Large intestine (tissue), 12 donors: ENCODE results near the gene MSANTD4. TPM values are rescaled to one million over a fixed set of nuclear protein-coding genes. Genes with fewer than 3 reads are reported as not detected.
"Not testable (repeated sequence)": the region's sequence is repeated elsewhere in the genome, so short reads cannot be mapped to it uniquely, and the experiment has no call there.

ENCODE experiments used
- DNase-seq, 2 donors: peaks; one replicate each; pipeline versions ENCODE4 v3.0.0 to v3.0.0-alpha.2; 2013
- H3K27ac ChIP-seq: one replicate; pipeline ENCODE4 v1.5.1; 2013; ENCODE audit warnings: low read length
- H3K27me3 ChIP-seq: 2 replicates; pipeline ENCODE4 v1.6.1; 2013; ENCODE audit warnings: low read length; ENCODE audit not compliant: control insufficient read depth, insufficient read depth
- H3K36me3 ChIP-seq: 2 replicates; pipeline ENCODE4 v1.6.1; 2013; ENCODE audit warnings: low read length; ENCODE audit not compliant: control insufficient read depth, insufficient read depth
- H3K4me1 ChIP-seq: one replicate; pipeline ENCODE4 v1.6.1; 2013; ENCODE audit warnings: low read length; ENCODE audit not compliant: control insufficient read depth, insufficient read depth
- H3K4me3 ChIP-seq: one replicate; pipeline ENCODE4 v1.5.1; 2013; ENCODE audit warnings: low read length
- H3K9me3 ChIP-seq: one replicate; pipeline ENCODE4 v1.6.1; 2013; ENCODE audit warnings: mild to moderate bottlenecking, low read depth, low read length, moderate library complexity; ENCODE audit not compliant: control insufficient read depth
- WGBS: methylation state at CpG from one replicate; pipeline ENCODE4 v1.1.5; 2013; ENCODE audit warnings: low lambda C conversion rate; ENCODE audit not compliant: insufficient coverage; 5-methylcytosine and 5-hydroxymethylcytosine counted together
- long read RNA-seq, 11 donors: transcript quantifications; one replicate each; lab custom pipeline, GENCODE V29; 2026
- polyA plus RNA-seq: library from polyadenylated mRNA; unstranded; fragments of 120-200 nt; gene quantifications from one replicate; pipeline ENCODE4 v1.2.1, GENCODE V29; 2013

The MSANTD4 gene
- 16.9 TPM for polyA plus RNA-seq
- long read RNA-seq, donor 1, partial matches to known transcripts, result 0 of 4 reads
- long read RNA-seq, donor 1, other reads (novel, unspliced or antisense), result 0 of 4 reads
- long read RNA-seq, donor 2, partial matches to known transcripts, result 0 of 4 reads
- long read RNA-seq, donor 2, other reads (novel, unspliced or antisense), result 0 of 4 reads
- long read RNA-seq, donor 3, result 0 reads
- long read RNA-seq, donor 4, partial matches to known transcripts, result 0 of 1 reads
- long read RNA-seq, donor 4, other reads (novel, unspliced or antisense), result 0 of 1 reads
- long read RNA-seq, donor 5, partial matches to known transcripts, result 0 of 2 reads
- long read RNA-seq, donor 5, other reads (novel, unspliced or antisense), result 0 of 2 reads
- long read RNA-seq, donor 6, full-length matches to known transcripts, result 3 of 3 reads
- long read RNA-seq, donor 6, partial matches to known transcripts, result 0 of 3 reads
- long read RNA-seq, donor 6, other reads (novel, unspliced or antisense), result 0 of 3 reads
- long read RNA-seq, donor 7, result 0 reads
- long read RNA-seq, donor 8, partial matches to known transcripts, result 0 of 4 reads
- long read RNA-seq, donor 8, other reads (novel, unspliced or antisense), result 0 of 4 reads
- long read RNA-seq, donor 9, full-length matches to known transcripts, result 3 of 3 reads
- long read RNA-seq, donor 9, partial matches to known transcripts, result 0 of 3 reads
- long read RNA-seq, donor 9, other reads (novel, unspliced or antisense), result 0 of 3 reads
- long read RNA-seq, donor 10, full-length matches to known transcripts, result 4 of 4 reads
- long read RNA-seq, donor 10, partial matches to known transcripts, result 0 of 4 reads
- long read RNA-seq, donor 10, other reads (novel, unspliced or antisense), result 0 of 4 reads
- long read RNA-seq, donor 11, partial matches to known transcripts, result 0 of 1 reads
- long read RNA-seq, donor 11, other reads (novel, unspliced or antisense), result 0 of 1 reads

GRCh38 chr11:106021967-106022794 lies at the start of gene MSANTD4:
TSS of gene MSANTD4 (minus strand) at chr11:106022240. CDS start at chr11:106010917, 11,323 bp downstream.
- peak; percentile 98 to 99 for DNase-seq
- no peaks in the 10 kb centered on the region for H3K9me3 ChIP-seq
- no CpG with 5 or more reads among the region's 48 CpGs for WGBS
- no peaks in the 10 kb centered on the region for H3K36me3 ChIP-seq
- H3K4me1 ChIP-seq, result peaks cover 5% of the 10 kb centered on the region
- H3K4me3 ChIP-seq, result peak within 1 kb of the TSS; percentile 80
- H3K27ac ChIP-seq, result peak within 1 kb of the TSS; percentile 72
- no peaks in the 10 kb centered on the region for H3K27me3 ChIP-seq

GRCh38 chr11:106070606-106071005 lies 48.6 kb upstream of the MSANTD4 start:
- Histone ChIP-seq H3K4me1 (no peaks in the 10 kb centered on the region), H3K9me3 (no peaks in the 10 kb centered on the region), H3K27ac (no peak overlapping the region), H3K36me3 (no peaks in the 10 kb centered on the region), H3K4me3 (no peak overlapping the region), H3K27me3 (no peaks in the 10 kb centered on the region)
- no peak for DNase-seq
- 100% methylated on average over 1 of the region's 3 CpGs for WGBS

GRCh38 chr11:106063009-106063408 lies 41.0 kb upstream of the MSANTD4 start:
- H3K36me3 ChIP-seq, result no peaks in the 10 kb centered on the region
- no peaks in the 10 kb centered on the region for H3K27me3 ChIP-seq
- no peaks in the 10 kb centered on the region for H3K9me3 ChIP-seq
- no peak overlapping the region for H3K4me3 ChIP-seq
- H3K27ac ChIP-seq, result no peak overlapping the region
- no peaks in the 10 kb centered on the region for H3K4me1 ChIP-seq
- DNase-seq, result no peak

GRCh38 chr11:106061954-106062949 lies 40.2 kb upstream of the MSANTD4 start:
- no peak overlapping the region for H3K27ac ChIP-seq
- no CpG with 5 or more reads among the region's 1 CpG for WGBS
- no peak for DNase-seq
- H3K27me3 ChIP-seq, result no peaks in the 10 kb centered on the region
- no peak overlapping the region for H3K4me3 ChIP-seq
- no peaks in the 10 kb centered on the region for H3K4me1 ChIP-seq
- H3K9me3 ChIP-seq, result no peaks in the 10 kb centered on the region
- H3K36me3 ChIP-seq, result peaks cover 3% of the 10 kb centered on the region

DNA sequence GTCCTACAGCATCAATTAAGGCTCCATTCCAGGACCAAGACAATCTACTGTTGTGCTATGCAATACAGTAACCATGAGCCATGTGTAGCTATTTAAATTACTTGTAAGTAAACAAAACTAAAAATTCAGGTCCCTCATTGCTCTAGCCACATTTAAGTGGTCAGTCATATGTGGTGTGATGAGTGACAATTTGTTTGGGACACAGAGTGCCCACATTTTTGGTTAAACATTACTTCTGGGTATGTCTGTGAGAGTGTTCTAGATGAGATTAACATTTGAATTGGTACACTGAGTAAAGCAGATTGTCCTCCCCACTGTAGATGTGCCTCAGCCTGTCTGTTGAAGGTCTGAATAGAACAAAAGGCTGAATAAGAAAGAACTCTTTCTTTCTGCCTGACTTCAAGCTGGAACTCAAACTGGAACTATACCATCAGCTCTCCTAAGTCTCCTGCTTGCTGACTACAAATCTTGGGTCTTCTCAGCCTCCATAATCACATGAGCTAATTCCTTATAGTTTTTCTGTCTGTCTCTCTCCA lies 39.3 kb upstream of the MSANTD4 start:
- Histone ChIP-seq H3K4me1 (no peaks in the 10 kb centered on the region), H3K4me3 (no peak overlapping the region), H3K27me3 (no peaks in the 10 kb centered on the region), H3K9me3 (no peaks in the 10 kb centered on the region), H3K36me3 (peaks cover 3% of the 10 kb centered on the region), H3K27ac (no peak overlapping the region)
- DNase-seq, result no peak

- DNase-seq, result no peak
- no peak overlapping the region for H3K4me3 ChIP-seq
- H3K4me1 ChIP-seq, result no peaks in the 10 kb centered on the region
- H3K27ac ChIP-seq, result no peak overlapping the region
- WGBS, result 100% methylated on average over 1 of the region's 1 CpG
- peaks cover 3% of the 10 kb centered on the region for H3K36me3 ChIP-seq
- H3K9me3 ChIP-seq, result no peaks in the 10 kb centered on the region
- H3K27me3 ChIP-seq, result no peaks in the 10 kb centered on the region
Measured at GRCh38 chr11:106059617-106060016, 37.6 kb upstream of the MSANTD4 start.

DNA sequence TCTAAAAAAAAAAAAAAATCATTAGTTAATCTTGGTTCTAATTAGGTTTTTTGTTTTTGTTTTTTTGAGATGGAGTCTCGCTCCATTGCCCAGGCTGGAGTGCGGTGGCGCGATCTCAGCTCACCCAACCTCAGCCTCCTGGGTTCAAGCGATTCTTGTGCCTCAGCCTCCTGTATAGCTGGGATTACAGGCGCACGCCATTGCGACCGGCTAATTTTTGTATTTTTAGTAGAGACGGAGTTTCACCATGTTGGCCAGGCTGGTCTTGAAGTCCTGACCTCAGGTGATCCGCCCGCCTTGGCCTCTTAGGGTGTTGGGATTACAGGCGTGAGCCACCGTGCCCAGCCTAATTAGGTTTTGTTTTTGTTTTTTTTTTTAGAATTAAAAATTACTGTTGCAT lies 36.3 kb upstream of the MSANTD4 start:
- not testable (repeated sequence) for H3K27ac ChIP-seq, H3K9me3 ChIP-seq, H3K4me3 ChIP-seq, H3K4me1 ChIP-seq, H3K27me3 ChIP-seq, H3K36me3 ChIP-seq, DNase-seq
- 100% methylated on average over 4 of the region's 14 CpGs for WGBS

GRCh38 chr11:106051103-106051502 lies 29.1 kb upstream of the MSANTD4 start:
- DNase-seq, result peak in 1 of 2 donors; percentile 29
- no peak overlapping the region for H3K4me3 ChIP-seq
- 57% methylated on average over 2 of the region's 2 CpGs for WGBS
- H3K27me3 ChIP-seq, result no peaks in the 10 kb centered on the region
- H3K9me3 ChIP-seq, result no peaks in the 10 kb centered on the region
- peaks cover 2% of the 10 kb centered on the region for H3K4me1 ChIP-seq
- no peaks in the 10 kb centered on the region for H3K36me3 ChIP-seq
- no peak overlapping the region for H3K27ac ChIP-seq

DNA sequence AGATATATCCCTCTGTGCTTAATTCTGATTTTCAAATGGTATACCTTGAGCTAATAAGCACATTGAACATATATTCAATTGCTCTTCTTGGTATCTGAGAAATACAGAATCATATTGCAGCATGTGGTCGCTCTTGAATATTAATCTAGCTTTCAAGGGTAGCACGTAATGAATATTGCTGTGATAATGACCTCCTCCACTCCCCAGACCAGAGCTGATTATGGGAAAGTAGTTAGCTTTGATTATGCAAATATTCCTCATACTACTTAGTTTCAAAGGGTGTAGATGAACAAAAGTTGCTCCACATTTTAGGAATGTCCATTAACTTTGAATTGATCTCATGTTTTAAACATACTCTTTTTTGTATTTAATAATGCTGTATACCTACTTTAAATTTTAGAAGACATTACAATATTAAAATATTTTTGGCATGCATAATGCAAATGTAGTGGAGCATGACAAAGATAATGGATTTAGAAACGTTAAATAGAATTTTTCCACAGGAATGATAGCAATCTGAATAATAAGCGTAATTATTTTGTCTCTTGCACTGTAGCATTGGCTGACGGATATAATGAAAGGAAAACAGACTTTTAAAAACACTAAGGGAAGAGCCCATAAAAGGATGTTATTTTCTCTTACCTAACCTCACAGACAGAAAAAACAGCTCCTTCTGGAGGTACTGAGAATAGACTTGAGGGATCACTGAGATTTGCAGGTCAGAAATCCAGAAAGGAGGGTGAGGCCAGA lies 27.9 kb upstream of the MSANTD4 start:
- DNase-seq, result no peak
- H3K9me3 ChIP-seq, result no peaks in the 10 kb centered on the region
- H3K27ac ChIP-seq, result no peak overlapping the region
- no peaks in the 10 kb centered on the region for H3K36me3 ChIP-seq
- WGBS, result 77% methylated on average over 4 of the region's 5 CpGs
- no peak overlapping the region for H3K4me3 ChIP-seq
- peaks cover 2% of the 10 kb centered on the region for H3K4me1 ChIP-seq
- no peaks in the 10 kb centered on the region for H3K27me3 ChIP-seq
